ENCODE results near the gene GIPC3.
A peak's percentile ranks its signal among the peaks of the same experiment; 100 is the strongest.

Gene GIPC3

DNA sequence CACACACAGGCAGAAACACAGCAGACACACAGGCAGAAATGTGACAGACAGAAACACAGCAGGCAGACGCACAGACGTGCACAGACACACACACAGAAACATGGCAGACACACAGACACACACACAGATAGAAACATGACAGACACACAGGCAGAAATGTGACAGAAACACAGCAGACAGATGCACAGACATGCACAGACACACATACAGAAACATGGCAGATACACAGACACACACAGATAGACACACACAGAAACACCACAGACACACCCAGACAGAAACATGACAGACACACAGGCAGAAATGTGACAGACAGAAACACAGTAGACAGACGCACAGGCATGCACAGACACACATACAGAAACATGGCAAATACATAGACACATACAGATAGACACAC, 20.1 kb downstream of the GIPC3 start:
- DNase-seq (ENCODE audit: low spot score) = no peak

DNA sequence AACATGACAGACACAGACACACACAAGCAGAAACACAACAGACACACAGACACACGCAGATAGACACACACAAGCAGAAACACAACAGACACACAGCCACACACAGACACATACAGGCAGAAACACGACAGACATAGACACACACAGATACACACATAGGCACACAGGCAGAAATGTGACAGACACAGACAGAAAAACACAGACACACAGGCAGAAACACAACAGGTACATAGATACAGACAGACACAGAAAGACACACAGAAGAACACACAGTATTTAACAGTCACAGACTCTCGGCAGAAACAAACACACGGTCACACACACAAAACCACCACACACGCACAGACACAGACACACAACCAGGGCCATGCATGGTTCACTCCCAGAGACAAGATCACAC, 20.5 kb downstream of the GIPC3 start:
- no peak for DNase-seq (ENCODE audit: low spot score)

DNA sequence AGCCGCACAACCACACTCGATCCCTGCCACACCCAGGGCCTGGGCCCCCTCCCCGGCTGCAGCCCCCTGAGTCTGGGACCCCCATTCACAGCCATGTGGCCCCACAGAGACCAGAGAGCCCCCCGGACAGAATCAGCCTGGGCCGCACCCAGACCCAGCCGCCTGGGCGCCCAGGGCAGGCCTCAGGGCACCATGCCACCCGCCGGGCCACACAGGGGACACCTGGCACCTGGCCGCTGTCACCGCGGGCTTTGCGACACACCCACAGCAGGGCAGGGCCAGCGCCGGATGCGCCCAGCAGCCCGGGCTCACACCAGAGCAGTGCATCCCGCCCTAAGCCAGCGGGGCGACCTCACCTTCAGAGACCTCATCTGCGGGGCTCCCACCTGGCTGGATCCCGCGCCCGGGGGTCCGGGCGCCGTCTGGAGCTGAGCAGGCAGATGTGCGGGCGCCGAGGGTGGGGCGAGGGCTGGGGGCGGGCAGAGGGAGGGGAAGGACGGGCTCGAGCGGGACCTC, 21.0 kb downstream of the GIPC3 start:
- peak; percentile 33 for DNase-seq (ENCODE audit: low spot score)

DNA sequence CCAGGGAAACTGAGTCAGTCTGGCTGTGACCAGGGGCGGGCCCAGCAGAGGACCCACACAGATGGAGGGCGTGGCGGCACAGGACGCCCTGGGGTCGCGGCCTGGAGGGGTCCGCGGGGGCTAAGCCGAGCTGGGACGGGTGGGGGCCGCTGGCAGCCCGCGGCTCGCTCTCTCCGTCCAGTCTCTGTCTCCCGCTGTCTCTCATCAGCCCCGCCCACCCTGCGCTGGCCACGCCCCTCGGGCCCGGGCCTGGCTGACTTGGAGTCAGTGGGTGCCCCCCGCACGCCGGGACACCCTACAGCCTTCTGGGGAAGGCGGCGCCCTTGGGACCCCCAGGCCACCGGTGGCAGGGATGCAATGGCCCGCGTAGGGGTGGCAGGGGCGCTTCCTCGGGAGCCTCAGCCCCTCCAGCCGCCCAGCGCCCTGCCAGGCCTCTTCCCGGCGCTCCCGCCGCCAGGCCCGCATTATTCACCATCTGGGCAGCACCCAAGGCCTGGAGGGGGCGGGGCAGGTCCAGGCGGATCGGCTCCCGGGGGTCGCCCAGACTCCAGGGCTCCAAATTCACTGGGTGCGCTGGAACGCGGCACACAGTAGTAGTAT, 21.5 kb downstream of the GIPC3 start, which contains the start of gene TBXA2R:
TBXA2R (minus strand) TSS at position 186 of the 600 bp plus-strand sequence. CDS start 6,241 bp downstream, outside the sequence.
- DNase-seq (ENCODE audit: low spot score) = peak; percentile 26

DNA sequence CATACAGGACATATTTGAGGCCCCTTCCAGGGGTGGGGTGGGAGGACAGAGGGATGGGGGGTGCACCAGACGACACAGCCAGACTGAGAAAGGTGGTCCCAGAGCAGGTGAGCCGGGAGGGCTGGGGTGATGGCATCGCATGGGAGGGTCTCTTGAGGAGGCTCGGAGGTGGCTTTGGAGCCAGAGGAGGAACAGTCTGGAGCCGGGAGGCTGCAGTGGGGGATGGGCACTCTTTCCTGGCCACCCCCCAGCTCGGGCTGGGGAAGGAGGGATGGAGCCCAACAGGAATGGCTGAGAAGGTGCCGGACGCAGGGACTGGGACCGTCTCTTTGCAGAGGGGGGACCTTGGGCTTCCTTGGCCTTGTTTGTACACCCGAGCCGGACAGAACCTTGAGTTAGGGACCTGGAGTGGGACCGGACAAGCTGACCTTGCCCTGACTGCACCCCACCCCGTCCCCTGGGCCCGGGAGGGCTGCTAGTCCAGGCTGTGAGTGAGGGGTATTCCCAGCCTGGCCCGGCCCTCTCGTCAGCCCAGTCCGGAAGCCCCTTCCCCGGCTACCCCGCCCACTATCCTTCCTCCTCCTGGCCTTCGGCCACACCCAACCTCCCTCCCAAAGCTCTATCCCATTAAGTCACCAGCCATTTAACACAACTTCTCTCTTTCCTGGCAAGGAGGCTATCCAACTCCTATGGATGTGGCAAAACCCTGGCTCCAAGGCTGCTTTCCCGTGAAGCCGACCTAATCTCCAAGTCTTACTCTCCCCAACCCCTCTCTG, 22.2 kb downstream of the GIPC3 start:
- DNase-seq (ENCODE audit: low spot score) = no peak

DNA sequence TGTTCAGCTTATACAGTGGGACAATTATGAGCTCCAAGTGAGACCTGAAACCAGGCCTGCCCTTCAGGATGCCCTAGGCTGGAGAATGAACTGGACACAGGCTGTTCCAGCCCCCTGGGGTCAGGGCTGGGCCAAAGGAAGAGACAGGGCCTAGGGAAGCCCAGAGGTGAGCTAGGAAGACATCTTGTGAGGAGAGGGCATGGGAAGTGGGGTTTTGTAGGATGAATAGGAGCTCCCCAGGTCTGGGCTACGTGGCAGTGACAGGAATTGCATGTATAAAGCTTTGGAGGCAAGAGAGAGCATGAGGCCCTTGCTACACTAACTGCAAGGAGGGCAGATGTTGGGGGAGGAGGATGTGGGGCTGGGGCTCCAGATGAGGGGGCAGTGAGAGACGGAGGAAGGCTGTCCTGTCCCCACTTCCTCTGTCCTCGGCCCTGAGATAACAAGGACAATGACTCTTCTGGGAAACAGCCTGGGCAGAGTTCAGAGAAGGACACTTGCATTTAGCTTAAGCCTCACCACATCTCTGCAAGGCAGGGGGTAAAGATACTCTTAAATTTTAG, 22.9 kb downstream of the GIPC3 start:
- DNase-seq (ENCODE audit: low spot score) = no peak

DNA sequence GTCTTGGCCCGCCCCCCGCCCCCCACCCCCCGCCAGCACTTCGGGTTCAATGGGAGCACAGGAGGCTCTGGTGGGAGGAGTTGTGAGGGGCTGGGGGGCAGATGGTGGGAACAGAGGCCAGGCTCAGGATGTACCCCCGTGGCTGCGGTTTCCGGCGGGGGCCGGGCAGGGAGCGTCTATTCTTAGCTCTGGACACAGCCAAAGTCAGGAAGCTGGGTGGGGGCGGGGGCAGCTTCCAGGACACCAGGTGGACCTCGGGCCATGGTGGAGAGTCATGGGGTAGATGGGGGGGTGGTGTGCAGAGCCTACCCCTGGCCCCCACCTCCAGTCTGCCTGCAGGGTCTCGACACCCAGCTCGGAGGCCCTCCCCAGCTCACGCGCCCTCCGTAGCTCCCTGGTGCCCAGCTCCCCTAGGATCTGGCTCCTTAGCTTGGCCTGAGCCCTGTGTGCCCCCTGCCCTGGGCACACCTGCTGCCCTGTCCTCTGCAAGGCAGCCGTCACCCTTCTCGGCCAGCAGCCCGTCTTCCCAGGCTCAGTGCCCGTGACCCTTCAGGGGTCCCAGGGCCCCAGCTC, 23.6 kb downstream of the GIPC3 start:
- DNase-seq (ENCODE audit: low spot score) = no peak

DNA sequence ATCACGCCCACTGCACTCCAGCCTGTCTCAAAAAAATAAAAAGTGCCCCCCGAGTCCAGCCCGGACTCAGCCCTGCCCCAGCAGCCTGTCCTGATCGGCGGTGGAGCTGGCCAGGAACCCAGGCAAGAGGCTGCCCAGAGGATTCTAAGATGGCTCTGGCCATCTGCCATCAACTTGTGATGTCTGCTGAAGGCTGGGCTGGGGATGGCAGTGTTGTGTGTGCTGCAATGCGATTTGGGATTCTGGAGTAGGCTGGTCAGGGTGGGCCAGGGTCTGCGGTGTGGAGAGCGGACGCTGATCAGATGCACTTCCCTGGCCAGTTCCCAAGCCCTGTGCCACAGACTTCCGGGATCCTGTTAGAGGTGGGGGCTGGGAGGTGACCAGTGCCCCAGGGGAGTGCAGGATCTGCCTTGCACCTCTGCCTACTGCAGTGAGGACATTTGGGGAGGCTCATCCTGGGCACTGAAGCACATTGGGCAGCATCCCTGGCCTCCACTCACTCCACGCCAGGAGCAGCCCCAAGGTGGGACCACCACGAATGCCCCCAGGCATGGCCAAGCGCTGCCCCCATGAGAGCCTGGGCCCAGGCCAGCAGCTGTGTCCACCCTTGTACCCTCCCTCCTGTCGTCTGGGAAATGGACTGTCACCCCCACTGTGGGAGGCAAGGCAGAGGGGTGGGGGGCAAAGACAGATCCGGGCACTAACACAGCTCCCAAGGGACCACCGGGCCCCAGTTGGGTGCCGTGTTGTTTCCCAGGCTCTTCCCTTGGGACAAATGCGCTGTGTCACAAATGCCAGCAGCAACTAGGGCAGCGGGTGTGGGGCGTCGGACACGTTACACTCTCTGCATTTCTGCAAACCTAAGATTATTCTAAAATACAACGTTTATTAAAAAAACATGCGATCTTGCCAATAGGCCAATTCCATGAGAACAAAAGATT, 24.8 kb downstream of the GIPC3 start:
- DNase-seq (ENCODE audit: low spot score) = no peak

DNA sequence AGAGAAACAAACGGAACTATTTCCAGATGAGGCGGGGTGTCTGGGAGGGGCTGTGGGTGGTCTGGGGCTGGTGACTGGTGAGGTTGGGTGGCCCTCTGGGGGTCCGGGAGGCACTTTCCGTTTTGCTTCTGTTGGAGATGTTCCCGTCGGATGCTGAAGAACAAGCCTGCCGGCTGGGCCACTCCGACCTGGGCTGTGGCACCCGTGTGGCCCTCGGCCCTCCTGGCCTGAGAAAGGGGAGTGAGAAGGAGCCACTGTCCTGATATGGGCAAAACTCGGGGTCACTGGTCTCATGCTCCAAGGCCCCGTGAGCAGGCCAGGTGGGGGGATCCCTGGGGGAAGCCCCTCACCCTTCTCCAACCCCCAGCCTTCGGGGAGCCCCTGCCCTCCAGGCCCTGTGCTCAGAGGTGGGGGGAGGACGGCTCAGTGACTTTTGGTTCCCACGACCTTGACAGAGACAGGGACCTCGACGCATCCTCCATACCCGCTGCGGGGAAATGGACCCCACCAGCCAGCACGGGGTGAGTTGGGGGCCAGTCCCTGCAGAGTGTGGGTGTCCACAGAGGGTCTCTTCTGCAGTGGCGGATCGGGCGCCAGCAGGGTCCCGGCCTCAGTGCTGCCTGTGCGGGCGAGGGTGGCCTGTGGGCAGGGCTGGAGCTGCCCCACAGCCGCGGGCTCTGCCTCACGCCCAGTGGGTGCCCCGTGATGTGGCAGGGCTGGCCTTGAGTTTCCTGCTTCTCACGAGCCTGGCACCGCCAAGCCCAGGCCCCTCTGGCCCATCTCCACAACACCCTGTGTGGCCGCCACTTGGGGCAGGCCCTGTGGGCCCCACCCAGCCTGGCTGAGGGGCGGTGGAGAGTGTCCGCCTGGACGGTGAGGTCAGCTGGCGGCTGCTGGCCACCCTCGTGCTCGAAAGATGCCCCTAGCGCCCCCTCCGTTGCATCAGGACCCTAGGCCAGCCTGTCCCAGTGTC, 25.8 kb downstream of the GIPC3 start:
- no peak for DNase-seq (ENCODE audit: low spot score)

DNA sequence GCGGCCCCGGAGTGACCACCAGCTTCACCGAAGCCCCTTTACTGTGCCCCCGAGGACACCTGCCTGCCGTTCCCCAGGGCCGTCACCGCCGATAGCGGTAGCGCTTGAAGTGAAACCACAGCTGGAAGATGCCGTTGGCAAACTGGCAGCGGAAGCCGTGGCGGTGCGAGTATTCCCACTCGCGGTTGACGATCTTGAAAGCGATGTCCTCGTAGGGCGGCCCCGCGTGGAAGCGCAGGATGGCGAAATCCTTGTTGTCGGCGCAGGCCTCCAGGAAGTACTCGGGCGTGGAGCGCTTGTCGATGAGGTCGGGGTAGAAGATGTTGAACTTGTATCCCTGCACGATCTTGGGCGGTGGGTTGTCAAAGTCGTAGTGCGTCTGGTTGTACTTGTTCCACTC, 26.6 kb downstream of the GIPC3 start:
- DNase-seq (ENCODE audit: low spot score) = no peak

DNA sequence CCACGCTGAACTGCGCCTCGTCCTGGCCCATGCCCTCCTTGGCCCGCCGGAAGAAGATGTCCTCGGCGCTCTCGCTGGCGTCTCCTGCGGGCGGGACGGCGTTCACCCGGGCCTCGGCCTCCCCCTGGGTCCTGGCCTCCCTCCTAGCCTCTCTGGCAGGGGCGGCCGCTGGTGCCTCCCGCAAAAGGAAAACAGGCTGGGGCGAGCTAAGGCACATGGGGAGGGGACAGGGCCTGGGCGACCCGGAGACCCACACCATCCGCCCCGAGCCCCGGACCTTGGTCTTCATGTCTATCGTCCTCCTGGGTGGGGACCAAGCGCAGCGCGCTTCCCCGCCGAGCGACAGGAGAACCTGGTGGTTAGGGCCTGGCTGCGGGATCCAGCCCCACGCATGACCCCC, 27.1 kb downstream of the GIPC3 start:
- DNase-seq (ENCODE audit: low spot score) = no peak

DNA sequence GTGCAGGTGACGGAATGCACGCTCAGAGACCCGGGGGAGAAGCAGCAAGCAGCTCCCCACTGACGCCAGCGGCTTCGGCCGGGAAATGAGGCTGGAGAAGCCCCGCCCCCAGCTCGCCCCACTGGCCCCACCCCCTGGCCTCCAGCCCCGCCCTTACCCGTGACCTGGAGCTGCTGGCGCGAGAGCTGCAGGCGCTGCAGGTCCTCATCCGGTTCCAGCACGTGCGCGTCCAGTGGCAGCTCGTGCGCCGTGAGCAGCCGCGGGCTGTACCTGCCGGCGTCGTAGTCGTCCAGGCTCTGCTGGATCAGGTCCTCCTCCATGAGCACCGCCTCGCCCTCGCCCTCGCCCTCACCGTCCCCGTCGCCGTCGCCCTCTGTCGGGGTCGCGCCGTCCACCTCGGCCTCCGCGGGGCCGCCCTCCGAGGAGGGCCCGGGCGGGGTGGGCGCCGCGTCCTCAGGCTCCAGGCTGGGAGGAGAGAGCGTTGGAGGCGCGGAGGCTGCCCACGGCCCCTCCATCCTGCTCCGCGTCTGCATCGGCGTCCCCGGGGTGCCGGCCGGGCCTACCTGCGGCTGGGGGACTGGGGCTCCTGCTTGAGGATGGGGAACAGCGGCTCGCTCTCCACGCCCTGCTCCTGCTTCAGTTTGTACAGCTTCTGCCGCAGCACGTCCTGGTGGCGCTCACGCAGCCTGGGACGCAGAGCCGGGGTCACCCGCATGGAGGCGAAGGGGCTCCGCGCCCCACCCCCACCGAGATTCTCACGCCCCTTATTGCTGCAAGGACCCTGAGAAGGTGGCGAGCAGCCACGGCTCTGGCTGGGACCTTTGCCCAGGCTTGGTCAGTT, 27.8 kb downstream of the GIPC3 start:
- no peak for DNase-seq (ENCODE audit: low spot score)

DNA sequence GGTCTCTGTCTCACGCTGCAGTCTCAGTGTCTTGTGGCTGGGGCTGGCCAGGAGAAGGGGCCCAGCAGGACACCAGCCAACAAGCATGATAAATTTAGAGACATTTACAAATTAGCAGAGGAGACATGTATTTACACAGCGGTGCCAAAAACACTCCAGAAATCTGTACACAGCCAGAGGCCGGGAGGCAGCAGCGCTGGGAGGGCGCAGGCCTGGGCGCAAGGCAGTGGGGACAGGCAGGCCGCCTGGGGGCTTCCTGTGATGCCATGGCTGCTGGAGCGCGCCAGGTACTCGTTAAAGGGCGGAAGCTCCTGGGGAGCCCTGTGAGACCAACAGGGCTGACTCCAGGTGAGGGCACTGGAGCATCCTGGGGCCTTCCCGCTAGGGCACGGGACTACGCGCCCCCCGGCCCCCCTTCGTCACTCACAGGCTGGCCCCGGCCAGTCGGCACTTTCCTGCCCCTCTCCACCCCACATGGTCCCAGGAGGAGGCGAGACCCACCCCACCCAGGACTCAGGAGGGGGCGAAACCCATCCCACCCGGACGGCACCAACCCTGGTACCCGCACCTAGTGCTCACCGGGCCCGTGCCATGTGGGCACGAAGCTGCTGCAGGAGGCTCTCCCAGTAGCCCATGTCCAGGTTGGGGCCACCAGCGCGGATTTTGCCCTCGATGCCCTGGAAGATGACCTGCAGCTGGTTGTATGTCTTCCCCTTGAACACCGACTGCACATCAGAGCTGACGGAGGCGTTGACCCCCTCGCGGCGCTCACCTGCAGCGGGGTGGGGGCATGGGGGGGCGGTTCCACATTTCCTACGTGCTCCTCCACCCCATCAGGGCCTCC, 28.8 kb downstream of the GIPC3 start:
- no peak for DNase-seq (ENCODE audit: low spot score)

DNA sequence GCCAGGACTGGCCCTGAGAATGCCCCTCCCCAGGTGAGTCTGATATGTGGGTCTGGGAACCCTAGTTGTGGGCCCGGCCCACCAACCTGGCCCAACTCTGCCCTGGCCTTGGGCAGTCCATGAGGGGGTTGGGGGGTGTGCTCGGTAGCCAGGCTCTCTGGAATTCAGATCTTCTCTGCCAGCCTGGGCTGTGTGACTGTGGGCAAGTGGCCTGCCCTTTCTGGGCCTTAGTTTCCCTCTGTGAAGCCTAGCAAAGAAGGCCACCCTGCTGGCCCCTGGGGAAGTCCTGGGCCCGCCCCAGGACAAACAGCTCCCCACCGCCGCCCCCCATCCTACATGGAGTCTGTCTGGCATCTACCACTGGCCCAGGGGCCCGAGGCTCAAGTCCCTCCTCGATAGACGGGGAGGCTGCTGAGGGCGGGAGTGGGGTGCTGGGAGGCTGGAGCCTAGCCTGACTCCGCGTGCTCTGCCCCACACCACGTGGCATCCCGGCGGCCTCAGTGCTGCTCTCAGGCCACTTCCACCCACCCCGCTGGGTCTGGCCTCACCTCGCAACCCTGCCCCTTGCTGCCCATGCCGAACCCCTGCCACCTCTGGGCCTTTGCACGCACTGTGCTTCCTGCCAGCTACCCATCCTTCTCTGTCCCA, 29.7 kb downstream of the GIPC3 start:
- no peak for DNase-seq (ENCODE audit: low spot score)

DNA sequence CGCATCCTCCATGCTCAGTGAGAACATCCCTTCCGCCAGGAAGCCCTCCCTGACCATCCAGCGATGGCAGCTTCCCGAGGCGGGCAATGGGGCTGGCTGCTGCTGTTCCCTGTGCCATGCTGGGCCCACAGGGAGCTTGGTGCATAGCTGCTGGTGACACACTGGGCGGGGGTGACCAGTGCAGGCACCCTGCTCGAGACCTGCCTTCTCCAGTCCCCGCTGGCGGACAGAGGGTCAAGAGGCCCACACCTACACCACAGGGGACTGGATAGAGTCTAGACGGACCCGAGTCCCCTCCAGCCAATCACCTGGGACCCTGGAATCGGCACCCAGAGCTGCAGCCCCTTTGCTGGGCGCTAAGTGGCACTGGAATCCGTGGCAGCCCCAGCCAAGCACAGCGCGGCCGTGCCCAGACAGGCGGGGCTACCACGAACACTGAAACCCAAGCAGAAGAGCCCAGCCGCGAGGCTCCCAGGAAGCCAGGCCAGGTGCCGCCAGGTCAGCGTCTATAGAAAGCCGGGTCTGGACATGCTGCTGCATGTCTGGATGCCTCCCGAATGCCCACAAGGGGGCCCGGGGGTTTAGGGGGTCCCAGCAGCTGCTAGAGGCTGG, 30.4 kb downstream of the GIPC3 start:
- DNase-seq (ENCODE audit: low spot score) = no peak

DNA sequence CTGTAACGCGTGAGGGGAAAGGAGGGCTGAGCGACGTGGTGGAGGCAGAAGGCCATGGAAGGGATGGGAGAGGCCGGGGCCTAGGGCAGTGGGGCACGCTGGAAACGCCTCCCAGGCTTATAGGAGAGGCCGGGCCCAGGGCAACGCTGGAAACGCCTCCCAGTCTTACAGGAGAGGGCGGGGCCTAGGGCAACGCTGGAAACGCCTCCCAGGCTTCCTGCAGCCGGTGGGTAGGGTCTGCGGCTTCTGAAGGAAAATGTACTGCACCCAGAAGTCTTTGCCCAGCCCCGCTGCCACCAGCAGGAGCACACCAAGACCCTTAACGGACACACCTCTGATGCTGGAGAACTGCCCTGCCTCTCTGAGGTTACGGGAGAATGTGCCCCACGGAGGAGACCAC, 32.2 kb downstream of the GIPC3 start:
- peak; percentile 28 for DNase-seq (ENCODE audit: low spot score)

DNA sequence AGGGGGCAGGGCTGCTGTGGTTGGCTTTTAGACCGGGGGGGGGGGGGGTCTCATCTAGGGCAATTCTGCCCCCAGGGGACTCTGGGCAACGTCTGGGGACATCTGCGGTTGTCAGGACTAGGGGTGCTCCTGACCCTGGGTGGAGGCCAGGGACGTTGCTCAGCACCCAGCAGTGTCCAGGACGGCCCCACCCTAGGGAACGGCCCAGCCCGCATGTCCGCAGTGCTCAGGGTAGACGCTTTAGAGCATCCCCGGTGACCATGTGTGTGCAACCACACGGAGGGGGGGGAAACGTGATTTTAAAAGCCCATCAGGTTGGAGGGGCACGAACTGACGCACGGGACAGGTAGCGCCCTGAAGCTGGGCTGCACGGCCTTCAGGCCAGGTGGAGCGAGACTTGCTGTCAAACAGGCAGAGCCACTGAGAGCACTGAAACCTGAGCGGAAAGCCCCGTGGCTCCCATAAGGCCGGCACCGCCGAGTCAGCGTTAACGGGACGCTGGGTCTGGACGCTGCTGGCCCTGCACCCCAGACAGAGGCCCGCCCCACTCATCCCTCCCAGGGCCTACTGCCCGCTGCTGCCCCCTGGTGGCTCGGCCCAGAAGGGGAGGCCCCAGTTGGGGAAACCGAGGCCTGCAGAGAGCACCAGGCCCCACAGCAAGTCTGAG, 33.0 kb downstream of the GIPC3 start:
- peak; percentile 27 for DNase-seq (ENCODE audit: low spot score)
